Breast epithelium (tissue), 4 donors: ENCODE data around the gene MTUS2. TPM values are rescaled to one million over a fixed set of nuclear protein-coding genes. Genes with fewer than 3 reads are reported as not detected.

Source experiments
- DNase-seq, 2 donors: peaks; one replicate each; pipeline ENCODE4 v3.0.0-alpha.2; 2019; ENCODE audit warnings: low spot score in 2 of 2
- H3K27ac ChIP-seq, 2 donors: fragments of 200-600 bp; sonication (generic) in 1 of 2; one replicate each; pipeline ENCODE4 v1.5.1; 2016 to 2019; ENCODE audit warnings: mild to moderate bottlenecking in 1 of 2
- H3K27me3 ChIP-seq, 2 donors: fragments of 200-600 bp; sonication (generic) in 1 of 2; one replicate each; pipeline versions ENCODE4 v1.5.1 to v1.6.0; 2017 to 2019; ENCODE audit warnings: control low read depth in 1 of 2, mild to moderate bottlenecking in 1 of 2
- H3K36me3 ChIP-seq: fragments of 200-600 bp; one replicate; pipeline ENCODE4 v1.5.1; 2019
- H3K4me1 ChIP-seq, 2 donors: fragments of 200-600 bp; sonication (generic); one replicate each; pipeline ENCODE4 v1.5.1; 2016 to 2019; ENCODE audit warnings: control low read depth in 1 of 2
- H3K4me3 ChIP-seq, 3 donors: fragments of 200-600 bp; sonication (generic); 1 replicate in 2 of 3; 2 replicates in 1 of 3; pipeline ENCODE4 v1.5.1; 2016 to 2019; ENCODE audit warnings: mild to moderate bottlenecking in 3 of 3, moderate library complexity in 2 of 3
- H3K9me3 ChIP-seq, 2 donors: fragments of 200-600 bp; sonication (generic) in 1 of 2; one replicate each; pipeline ENCODE4 v1.5.1; 2016 to 2019; ENCODE audit warnings: control low read depth in 1 of 2
- CTCF ChIP-seq, 3 donors: fragments of 450-650 bp; IDR thresholded peaks; one replicate each; pipeline ENCODE4 v1.5.1; 2016 to 2017; ENCODE audit warnings: antibody characterized with exemption in 3 of 3, mild to moderate bottlenecking in 3 of 3, moderate library complexity in 3 of 3
- POLR2A ChIP-seq: fragments of 450-650 bp; IDR thresholded peaks from one replicate; pipeline ENCODE4 v1.6.1; 2016; ENCODE audit warnings: antibody characterized with exemption, mild to moderate bottlenecking, moderate library complexity
- POLR2AphosphoS5 ChIP-seq, 3 donors: sonication (generic); formaldehyde crosslinking; IDR thresholded peaks; one replicate each; pipeline ENCODE4 v1.6.1; 2017; ENCODE audit warnings: antibody characterized with exemption in 3 of 3
- intact Hi-C: fragments of 100-400 bp; cut with DNase I; formaldehyde crosslinking; loops from one replicate; pipeline ENCODE4 v1.15.1; 2023; ENCODE audit warnings: low total_unique reads
- total RNA-seq, 3 donors: library from RNA; depleted of rRNA; stranded (reverse); fragments of >200 nt; gene quantifications; one replicate each; pipeline ENCODE4 v1.1.0, GENCODE V29; 2016

Gene MTUS2
- total RNA-seq, 3 donors from 2014 or later = under 0.01 to 1.0 TPM; not detected in 1

GRCh38 chr13:29170436-29171082, 350.4 kb downstream of the MTUS2 start:
- Histone ChIP-seq H3K4me1 (no peaks in the 10 kb centered on the region), H3K27ac (no peak overlapping the region), H3K27me3 (no peaks in the 10 kb centered on the region), H3K36me3 (no peaks in the 10 kb centered on the region), H3K4me3 (no peak overlapping the region), H3K9me3 (no peaks in the 10 kb centered on the region)
- TF ChIP-seq CTCF (IDR thresholded peaks at IDR 0.05) = no peak
- no peak for TF ChIP-seq POLR2AphosphoS5 (IDR thresholded peaks at IDR 0.05)
- TF ChIP-seq POLR2A = no peak
- DNase-seq = no peak
- intact Hi-C loops = no loop called here

GRCh38 chr13:29171244-29171643, 351.1 kb downstream of the MTUS2 start:
- no peaks in the 10 kb centered on the region for H3K27me3 ChIP-seq

GRCh38 chr13:29174093-29174492, 354.0 kb downstream of the MTUS2 start:
- H3K27ac ChIP-seq = no peak overlapping the region
- H3K9me3 ChIP-seq = no peaks in the 10 kb centered on the region
- H3K4me1 ChIP-seq = no peaks in the 10 kb centered on the region
- no peak overlapping the region for H3K4me3 ChIP-seq
- DNase-seq = no peak
- no peaks in the 10 kb centered on the region for H3K27me3 ChIP-seq
- intact Hi-C loops = no loop called here
- TF ChIP-seq POLR2AphosphoS5 (IDR thresholded peaks at IDR 0.05) = no peak
- TF ChIP-seq CTCF (IDR thresholded peaks at IDR 0.05) = no peak
- no peak for TF ChIP-seq POLR2A
- H3K36me3 ChIP-seq = no peaks in the 10 kb centered on the region

More at GRCh38 chr13:29171244-29171643, 351.1 kb downstream of the MTUS2 start:
- TF ChIP-seq CTCF (IDR thresholded peaks at IDR 0.05) (no peak), POLR2A (no peak), POLR2AphosphoS5 (IDR thresholded peaks at IDR 0.05) (no peak)
- H3K27ac ChIP-seq = no peak overlapping the region
- no peaks in the 10 kb centered on the region for H3K36me3 ChIP-seq
- H3K4me1 ChIP-seq = no peaks in the 10 kb centered on the region
- no peaks in the 10 kb centered on the region for H3K9me3 ChIP-seq
- no peak for DNase-seq
- intact Hi-C loops = no loop called here
- H3K4me3 ChIP-seq = no peak overlapping the region

GRCh38 chr13:29175250-29175873, 355.2 kb downstream of the MTUS2 start:
- H3K9me3 ChIP-seq = no peaks in the 10 kb centered on the region
- no peak for DNase-seq

More at GRCh38 chr13:29175250-29175873, 355.2 kb downstream of the MTUS2 start:
- no peaks in the 10 kb centered on the region for H3K27me3 ChIP-seq
- intact Hi-C loops = no loop called here
- TF ChIP-seq POLR2AphosphoS5 (IDR thresholded peaks at IDR 0.05) (no peak), POLR2A (no peak), CTCF (IDR thresholded peaks at IDR 0.05) (no peak)
- no peak overlapping the region for H3K4me3 ChIP-seq
- H3K36me3 ChIP-seq = no peaks in the 10 kb centered on the region
- no peaks in the 10 kb centered on the region for H3K4me1 ChIP-seq
- no peak overlapping the region for H3K27ac ChIP-seq
